ACHN (cell line): ENCODE measurements around the gene NR4A3.
A peak's percentile ranks its signal among the peaks of the same experiment; 100 is the strongest.

Experiments
- DNase-seq: peaks from one replicate; pipeline ENCODE4 v3.0.0-alpha.2; 2015
- in situ Hi-C: cut with HindIII; loops from 2 replicates; pipeline ENCODE4 v1.10.0; 2017; ENCODE audit warnings: low sequenced_read_pairs, low pct_ligation_motif_present, low pct_unique_long_range_greater_than_20kb

Gene NR4A3

DNA sequence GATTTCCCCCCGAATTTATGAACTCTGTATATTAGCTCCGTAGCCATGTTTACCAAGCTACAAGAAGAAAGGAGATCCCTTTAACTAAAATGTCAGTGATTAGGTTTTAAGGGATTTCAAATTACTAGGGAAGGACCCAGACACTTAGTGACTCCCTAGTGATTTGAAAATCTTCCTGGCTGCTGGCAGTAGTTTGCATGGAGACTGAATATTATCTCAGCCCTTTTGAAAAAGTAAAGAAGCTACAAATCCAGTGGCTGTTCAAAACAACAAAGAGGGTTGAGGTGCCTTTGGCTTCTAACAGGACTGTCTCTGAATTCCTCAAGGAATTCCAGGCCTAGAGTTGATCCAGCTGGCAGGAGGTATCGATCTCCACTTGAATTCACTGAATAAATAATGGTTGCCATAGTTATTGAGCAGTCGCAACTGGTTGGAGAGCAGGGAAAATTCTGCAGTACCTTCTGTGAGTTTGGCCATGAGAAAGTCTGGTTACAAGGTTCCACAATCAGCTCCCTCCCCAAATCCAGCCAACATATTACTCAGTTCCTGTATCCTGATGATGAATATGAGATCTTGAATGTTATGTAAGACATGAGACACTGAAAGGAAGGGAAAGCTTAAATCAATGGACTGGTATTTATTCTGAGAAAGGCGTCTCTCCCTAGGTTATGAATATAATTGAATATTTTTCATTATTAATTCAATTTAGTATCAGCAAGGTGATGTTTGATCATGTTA is 37.7 kb downstream of the NR4A3 start:
- DNase-seq, result no peak
- in situ Hi-C loops, result no loop called here

GRCh38 chr9:99860266-99860665 is 38.6 kb downstream of the NR4A3 start:
- in situ Hi-C loops, result no loop called here
- DNase-seq, result no peak

GRCh38 chr9:99863955-99864354 is 42.3 kb downstream of the NR4A3 start:
- in situ Hi-C loops, result no loop called here
- no peak for DNase-seq

DNA sequence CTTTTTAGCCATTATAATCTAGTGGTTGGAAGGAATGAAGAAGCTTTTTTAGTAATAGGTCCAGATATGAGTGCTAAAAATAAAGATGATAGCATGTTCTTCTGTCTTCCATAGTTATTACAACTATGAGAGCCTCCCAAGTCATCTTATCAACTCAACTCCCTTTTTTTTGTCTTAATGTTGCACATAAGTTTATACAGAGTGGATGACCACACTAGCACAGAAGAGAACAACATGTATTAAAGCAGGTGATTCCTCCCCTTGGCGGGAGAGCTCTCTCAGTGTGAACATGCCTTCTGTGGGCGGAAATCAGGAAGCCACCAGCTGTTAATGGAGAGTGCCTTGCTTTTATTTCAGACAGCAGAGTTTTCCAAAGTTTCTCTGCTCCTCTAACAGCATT is 44.7 kb downstream of the NR4A3 start:
- in situ Hi-C loops, result no loop called here
- DNase-seq, result no peak

DNA sequence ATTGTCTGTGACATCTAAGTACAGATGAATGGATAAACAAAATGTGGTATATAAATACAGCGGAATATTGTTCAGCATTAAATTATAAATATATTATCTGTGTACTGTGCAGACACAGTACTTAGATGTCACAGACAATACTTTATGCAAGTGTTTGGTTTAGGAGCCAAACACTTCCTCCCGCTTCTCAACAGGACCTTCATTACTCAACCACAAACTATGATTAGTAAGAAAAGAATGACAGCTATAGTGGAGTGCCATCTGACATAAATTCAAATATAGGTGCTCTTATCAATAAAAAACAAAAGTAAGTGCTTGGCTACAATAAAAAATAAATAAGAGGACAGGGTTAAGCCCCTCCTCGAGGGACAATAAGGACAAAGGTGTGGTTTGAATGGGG is 45.9 kb downstream of the NR4A3 start:
- in situ Hi-C loops, result no loop called here
- DNase-seq, result no peak

DNA sequence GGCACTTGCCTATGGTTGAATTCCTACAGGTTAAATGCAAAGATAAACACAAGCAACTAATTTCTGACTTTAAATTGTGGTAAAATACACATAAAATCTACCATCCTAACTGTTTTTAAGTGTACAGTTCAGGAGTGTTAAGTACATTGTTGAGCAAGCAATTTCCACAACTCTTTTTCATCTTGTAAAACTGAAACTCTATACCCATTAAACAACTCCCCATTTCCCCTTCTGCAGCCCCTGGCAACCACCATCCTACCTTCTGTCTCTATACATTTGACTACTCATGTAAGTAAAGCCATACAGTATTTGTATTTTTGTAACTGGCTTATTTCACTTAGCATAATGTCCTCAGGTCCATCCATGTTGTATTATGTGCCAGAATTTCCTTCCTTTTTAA is 46.3 kb downstream of the NR4A3 start:
- in situ Hi-C loops, result no loop called here

GRCh38 chr9:99868845-99869244 is 47.2 kb downstream of the NR4A3 start:
- in situ Hi-C loops, result no loop called here
- no peak for DNase-seq

More for the DNA sequence above, 46.3 kb downstream of the NR4A3 start:
- DNase-seq, result no peak

- in situ Hi-C loops, result no loop called here
- no peak for DNase-seq
These were observed 48.4 kb downstream of the NR4A3 start for GRCh38 chr9:99870126-99870525.

GRCh38 chr9:99873531-99873930 is 51.8 kb downstream of the NR4A3 start:
- DNase-seq, result no peak
- in situ Hi-C loops, result no loop called here

DNA sequence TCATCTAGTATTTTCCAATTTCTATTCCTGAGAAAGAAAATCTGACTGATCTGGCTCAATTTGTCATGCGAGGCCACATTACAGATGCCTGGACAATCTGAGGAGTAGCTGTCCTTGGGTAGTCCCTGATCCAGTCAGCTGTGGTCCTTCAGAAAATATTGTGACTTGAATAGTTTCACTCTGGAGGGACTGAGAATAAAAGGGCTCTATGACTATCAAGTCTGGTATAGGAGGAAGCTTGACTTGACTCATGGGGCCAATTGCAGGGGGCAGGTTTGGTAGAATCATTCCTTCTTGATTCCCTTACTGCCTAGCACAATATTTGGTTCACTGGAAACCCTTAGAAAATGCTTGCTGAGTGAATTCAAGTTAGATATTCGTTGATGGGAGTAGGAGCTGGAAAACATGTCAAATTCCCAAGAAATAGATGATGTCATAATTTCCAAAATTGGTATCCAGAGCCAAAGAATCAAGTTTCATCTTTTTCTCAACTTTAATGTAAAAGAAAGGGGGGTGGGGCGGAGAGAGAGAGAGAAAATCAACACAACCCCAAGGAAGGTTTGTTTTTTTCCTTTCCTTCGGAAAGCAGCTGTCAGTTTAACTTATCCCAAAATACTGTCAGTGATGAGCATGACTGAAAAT is 52.4 kb downstream of the NR4A3 start:
- in situ Hi-C loops, result no loop called here
- DNase-seq, result no peak

- DNase-seq, result no peak
- in situ Hi-C loops, result no loop called here
These were observed 54.5 kb downstream of the NR4A3 start for GRCh38 chr9:99876190-99876589.

GRCh38 chr9:99878651-99879050 is 57.0 kb downstream of the NR4A3 start:
- in situ Hi-C loops, result no loop called here
- DNase-seq, result no peak

DNA sequence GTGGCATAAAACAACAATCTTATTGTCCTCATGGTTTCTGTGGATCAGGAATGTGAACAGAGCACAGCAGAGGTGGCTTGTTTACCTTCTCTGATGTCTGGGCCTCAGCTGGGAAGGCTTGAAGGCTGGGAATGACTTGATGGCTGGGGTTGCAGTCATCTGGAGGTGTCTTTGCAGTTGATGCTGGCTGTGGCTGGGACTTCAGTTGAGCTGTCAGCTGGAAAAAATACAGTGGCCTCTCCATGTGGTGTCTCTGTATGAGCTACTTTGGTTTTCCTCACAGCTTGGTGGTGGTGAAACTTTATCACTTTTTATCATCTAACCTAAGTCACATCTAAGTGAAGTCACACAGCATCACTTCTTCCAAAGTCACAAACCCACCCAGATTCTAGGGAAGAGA is 60.1 kb downstream of the NR4A3 start:
- DNase-seq, result no peak
- in situ Hi-C loops, result no loop called here

DNA sequence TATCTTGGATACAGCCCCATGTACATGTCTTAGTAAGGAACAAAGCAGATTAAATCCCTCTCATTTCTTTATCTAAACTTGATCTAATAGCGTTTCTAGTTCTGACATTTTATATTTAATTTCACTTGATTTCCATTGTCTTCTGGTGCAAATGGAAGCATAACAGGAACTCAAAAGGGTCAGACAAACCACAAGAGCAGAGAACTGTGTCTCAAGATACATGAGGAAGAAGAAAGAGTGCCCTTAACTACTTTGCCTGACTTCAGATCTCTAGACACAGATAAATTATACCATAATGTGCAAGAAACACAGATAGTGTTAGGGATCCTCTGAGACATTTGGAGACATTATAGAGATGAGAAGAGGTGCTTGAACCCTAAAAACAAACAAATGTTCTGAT is 64.1 kb downstream of the NR4A3 start:
- in situ Hi-C loops, result no loop called here
- DNase-seq, result no peak

- DNase-seq, result no peak
- in situ Hi-C loops, result no loop called here
These were observed 67.4 kb downstream of the NR4A3 start for GRCh38 chr9:99889120-99889519.

- in situ Hi-C loops, result no loop called here
- no peak for DNase-seq
These were observed 73.1 kb downstream of the NR4A3 start for GRCh38 chr9:99894826-99895225.

DNA sequence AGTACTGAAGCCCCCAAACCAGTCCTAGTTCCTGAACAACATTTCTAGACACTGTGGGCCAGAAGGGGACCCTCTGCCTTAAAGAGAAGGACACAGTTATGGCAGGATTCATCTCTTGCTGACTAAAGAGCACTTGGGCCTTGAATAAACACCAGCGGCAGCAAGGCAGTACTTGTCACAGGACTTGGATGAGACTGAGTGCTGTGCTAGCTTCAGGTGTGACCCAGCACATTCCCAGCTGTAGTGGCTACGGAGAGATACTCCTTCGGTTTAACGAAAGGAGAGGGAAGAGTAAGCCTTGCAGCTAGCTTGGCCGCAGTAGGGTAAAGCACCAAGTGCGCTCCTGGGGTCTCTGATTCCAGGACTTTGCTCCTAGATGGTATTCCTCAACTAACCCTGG is 73.8 kb downstream of the NR4A3 start:
- no peak for DNase-seq
- in situ Hi-C loops, result no loop called here

GRCh38 chr9:99896119-99896518 is 74.4 kb downstream of the NR4A3 start:
- in situ Hi-C loops, result no loop called here
- no peak for DNase-seq

GRCh38 chr9:99903393-99903792 is 81.7 kb downstream of the NR4A3 start:
- in situ Hi-C loops, result no loop called here
- DNase-seq, result no peak

GRCh38 chr9:99905833-99906402 is 84.2 kb downstream of the NR4A3 start:
- DNase-seq, result peak; percentile 15
- in situ Hi-C loops, result no loop called here
